Measurements from ENCODE around the gene ARHGEF5.
"Not testable (repeated sequence)": the region's sequence is repeated elsewhere in the genome, so short reads cannot be mapped to it uniquely, and the experiment has no call there.

Gene ARHGEF5

GRCh38 chr7:144384555-144385245 is 29.5 kb downstream of the ARHGEF5 start:
- peak; percentile 50 for DNase-seq

DNA sequence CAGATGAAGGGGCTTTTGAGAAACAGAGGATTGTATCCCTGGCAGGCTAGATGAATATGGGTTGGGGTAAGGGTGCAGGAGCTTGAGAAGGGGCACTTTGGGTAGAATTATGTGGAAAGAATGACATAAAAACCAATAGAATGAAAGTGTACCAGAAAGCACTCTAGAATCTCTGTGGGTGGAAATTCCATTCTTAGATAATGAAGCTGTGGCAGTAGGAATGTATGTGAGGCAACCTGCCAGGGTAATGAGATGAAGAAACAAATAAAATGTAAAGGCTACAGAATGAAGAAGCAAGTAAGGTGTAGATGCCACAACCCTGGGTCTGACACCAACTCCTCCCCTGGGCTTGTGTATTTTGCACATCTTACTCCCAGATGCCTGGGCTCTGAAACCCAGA is 31.5 kb downstream of the ARHGEF5 start:
- no peak for DNase-seq

- DNase-seq, result no peak
These were observed 33.7 kb downstream of the ARHGEF5 start for GRCh38 chr7:144388950-144389349.

DNA sequence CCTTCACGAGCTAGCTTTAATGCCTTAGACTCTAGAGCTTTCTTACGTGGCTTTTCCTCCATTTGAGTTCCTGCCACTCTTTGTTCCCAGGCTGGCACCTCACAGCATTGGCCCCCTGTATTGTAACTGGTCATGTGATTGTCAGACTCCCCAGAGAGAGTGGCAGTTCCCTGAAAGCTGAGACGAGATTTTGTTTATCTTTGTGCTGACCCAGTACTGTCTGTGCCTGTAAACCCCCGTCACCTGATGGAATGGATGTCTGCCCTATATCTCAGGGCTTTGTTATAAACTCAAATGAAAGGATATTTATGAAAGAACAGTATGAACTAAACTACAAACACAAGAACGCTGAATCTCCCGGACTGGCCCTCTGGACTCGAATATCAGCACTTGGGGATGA is 35.3 kb downstream of the ARHGEF5 start:
- no peak for DNase-seq

DNA sequence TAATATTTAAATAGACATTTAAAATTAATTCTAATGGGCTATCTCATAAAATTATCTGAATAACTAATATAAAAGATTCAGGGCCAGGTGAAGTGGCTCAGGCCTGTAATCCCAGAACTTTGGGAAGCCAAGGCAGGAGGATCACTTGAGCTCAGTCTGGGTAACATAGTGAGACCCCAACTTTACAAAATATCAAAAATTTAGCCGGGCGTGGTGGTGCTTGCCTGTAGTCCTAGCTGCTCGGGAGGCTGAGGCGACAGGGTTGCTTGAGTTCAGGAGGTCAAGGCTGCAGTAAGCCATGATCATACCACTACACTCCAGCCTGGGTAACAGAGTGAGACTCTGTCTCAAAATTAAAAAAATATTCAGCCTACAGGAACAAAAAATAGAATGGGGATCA is 35.8 kb downstream of the ARHGEF5 start:
- no peak for DNase-seq

GRCh38 chr7:144391823-144392255 is 36.6 kb downstream of the ARHGEF5 start:
- DNase-seq, result peak; percentile 61

- DNase-seq, result no peak
These were observed 41.9 kb downstream of the ARHGEF5 start for GRCh38 chr7:144397086-144397485.

- DNase-seq, result no peak
These were observed 43.1 kb downstream of the ARHGEF5 start for GRCh38 chr7:144398291-144398690.

GRCh38 chr7:144398911-144399310 is 43.7 kb downstream of the ARHGEF5 start:
- DNase-seq, result no peak

GRCh38 chr7:144399946-144400345 is 44.7 kb downstream of the ARHGEF5 start:
- DNase-seq, result no peak

DNA sequence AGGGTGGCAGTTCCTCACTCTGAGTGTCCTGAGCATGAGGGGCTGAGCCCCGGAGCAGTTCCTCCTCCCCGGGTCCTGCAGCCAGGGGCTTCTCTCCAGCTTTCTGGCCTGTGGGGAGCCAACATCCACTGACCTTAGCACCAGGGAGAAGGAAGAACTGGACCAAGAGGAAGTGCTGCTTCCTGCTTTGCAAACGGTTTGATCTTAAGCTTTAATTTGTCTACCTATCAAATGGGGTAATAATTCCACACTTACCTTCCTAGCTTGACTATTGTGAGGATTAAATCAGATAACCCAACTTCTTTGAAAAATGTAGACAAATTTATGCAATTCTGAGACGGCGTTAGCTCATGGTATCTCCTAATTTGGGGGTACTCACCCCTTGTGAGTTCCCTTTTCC is 46.3 kb downstream of the ARHGEF5 start:
- DNase-seq, result no peak

DNA sequence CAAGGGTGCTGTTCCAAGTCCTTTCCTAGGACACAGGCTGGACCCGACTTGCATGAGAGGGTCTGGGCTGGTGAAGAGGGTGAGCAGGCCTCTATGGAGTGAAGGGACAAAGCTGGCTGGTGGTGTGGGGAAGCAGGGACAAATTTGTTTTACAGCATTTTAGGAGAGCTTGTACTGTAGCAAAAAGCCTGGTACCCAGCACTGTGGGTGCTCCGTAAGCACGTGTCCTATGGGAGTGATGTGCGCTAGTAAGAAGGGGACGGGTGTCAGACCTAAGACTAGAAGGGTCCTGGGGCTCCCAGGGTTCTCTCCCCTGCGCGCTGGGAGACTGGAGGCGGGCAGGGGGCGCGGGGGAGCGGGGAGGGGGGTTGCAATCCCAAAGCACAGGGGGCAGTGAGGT is 47.9 kb downstream of the ARHGEF5 start:
- DNase-seq, result no peak

DNA sequence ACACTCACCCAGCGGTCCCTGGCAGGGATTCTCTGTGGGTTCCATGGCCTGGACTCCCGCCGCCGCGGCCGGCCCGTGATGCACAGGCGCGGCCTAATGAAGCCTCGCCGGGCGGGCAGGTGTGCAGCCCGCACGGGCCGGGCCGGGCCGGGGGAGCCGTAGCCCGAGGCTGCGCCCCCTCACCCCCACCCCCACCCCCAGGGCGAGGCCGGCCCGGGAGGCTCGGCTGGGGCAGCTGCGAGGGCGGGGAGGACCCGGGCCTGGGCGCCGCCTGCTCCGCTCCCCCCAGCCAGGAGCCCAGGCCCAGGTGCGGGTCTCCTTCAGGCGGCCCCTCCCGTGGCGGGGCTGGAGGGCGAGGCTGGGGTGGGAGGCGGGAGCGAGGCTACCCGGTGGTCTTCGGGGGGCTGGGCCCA is 48.5 kb downstream of the ARHGEF5 start, which contains the start of gene NOBOX:
NOBOX (minus strand) TSS at position 45 of the 413 bp plus-strand sequence.
- DNase-seq, result no peak

DNA sequence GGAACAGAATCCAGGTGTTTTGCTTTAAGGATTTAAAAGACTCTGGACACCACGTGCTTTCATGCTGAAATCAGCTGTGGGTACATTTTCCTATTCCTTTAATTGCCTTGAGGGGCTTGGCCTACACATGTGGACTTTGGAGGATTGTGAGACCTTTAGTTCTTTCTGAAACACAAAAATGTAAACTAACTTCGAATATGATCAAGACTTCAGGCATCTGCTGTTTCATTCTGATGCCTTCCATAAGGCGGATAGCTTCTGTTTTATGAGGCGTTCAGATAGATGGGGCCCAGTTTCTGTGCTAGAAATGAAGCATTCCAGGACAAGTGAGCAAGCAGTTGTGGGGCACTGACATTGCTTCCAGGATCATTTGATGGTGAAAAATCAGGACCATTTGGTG is 49.7 kb downstream of the ARHGEF5 start:
- no peak for DNase-seq

DNA sequence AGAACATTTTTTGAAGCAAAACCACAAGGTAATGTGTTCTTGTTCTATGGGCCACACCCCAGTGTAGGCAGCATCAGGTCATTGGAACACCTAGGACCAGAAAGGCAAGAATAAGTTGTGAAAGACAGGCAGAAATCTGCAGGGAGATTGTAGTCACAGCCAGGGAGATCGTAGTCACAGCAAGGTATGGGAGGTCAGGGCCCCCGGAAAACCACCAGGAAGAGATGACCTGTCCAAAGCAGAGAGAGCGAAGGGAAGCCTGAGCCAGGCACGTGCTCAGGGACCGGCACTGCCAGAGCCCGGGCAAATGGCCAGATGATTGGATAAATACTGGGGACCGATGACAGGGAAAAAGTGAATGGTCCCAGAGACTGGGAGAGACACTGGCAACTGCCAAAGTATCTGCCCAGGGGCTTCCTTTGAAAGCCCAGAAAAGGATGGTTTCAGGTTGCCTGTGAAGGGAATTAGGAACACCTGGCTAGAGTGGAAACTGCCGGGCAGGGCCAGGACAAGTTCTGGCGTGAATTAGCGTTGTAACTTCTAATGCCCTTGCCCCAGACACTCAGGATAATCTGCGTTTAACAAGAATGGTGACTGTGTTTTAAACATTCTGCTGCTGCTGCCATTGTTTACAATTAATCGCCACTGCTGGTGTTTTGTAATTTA is 52.2 kb downstream of the ARHGEF5 start:
- no peak for DNase-seq

GRCh38 chr7:144408121-144408520 is 52.9 kb downstream of the ARHGEF5 start:
- DNase-seq, result no peak

DNA sequence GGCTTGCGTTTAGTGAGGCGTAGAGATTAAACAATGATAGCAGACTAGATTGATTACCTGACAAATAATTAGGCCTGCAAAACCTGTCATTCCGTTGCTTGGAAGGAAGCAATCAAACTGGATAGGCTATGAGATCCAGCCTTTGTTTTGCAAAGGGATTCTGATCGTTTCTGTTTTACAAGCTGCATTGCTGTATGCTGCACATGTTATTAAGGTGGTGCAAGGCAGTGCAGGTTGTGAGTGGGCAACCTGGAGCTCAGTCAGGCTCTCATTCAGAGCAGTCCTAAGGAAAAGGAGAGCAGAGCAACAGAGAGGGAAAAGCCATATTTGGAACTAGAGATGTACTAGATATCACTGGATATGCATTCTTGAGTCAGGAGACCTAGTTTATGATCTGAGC is 55.2 kb downstream of the ARHGEF5 start:
- DNase-seq, result no peak

DNA sequence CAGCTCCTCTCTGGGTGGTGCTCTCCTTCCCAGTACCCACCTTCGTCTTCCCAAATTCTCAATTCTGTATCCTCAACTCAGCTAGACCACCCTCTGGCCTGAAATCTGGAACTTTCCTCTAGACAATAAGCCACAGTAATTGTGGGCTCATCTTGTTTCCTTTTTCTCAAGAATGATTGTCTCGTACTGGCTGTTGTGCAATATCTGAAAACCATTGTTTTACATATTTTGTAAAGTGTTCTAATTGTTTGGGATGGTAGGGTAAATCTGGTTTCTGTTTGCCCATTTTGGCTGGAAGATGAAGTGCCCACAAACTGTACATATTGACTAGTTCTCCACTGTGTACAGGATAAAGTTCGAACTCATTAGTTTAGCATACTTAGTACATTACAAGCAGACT is 59.6 kb downstream of the ARHGEF5 start:
- no peak for DNase-seq

GRCh38 chr7:144415858-144416257 is 60.7 kb downstream of the ARHGEF5 start:
- no peak for DNase-seq

DNA sequence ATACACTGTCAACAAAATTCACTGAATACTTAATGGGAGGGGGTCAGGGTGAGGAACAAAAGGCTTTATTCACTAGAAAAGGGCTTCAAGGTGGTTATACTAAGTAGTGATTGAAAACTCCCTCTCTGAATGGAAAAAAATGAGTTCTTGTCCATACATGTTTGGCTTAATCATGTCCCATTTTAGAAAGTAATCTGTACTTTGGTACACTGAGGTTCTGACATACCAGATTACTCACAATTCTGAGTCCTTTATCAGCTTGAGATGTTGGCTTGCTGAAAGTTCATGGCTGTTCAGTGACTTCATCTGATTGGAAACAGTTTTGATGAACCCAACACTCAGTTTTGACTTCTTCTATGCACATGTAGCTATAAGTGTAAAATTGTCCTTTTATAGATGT is 61.1 kb downstream of the ARHGEF5 start:
- DNase-seq, result no peak

GRCh38 chr7:144418931-144419330 is 63.7 kb downstream of the ARHGEF5 start:
- DNase-seq, result not testable (repeated sequence)

DNA sequence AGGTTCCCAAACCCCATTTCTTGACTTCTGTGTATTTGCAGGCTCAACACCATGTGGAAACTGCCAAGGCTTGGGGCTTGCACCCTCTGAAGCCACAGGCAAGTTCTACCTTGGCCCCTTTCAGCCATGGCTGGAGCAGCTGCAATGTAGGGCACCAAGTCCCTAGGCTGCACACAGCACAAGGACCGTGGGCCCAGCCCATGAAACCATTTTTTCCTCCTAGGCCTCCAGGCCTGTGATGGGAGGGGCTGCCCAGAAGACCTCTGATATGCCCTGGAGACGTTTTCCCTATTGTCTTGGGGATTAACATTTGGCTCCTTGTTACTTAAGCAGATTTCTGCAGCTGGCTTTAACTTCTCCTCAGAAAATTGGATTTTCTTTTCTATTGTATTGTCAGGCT is 72.3 kb downstream of the ARHGEF5 start:
- DNase-seq, result not testable (repeated sequence)

DNA sequence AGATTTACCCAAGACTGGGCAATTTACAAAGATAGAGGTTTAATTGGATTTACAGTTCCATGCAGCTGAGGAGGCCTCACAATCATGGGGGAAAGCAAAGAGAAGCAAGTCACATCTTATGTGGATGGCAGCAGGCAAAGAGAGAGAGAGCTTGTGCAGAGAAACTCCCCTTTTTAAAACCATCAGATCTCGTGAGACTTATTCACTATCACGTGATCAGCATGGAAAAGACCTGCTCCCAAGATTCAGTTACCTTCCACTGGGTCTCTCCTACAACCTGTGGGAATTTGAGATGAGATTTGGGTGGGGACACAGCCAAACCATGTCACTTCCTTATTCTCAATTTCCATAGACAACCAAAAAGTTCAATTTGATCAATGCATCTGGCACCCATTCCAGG is 73.2 kb downstream of the ARHGEF5 start:
- DNase-seq, result no peak

Measured in activated CD4-positive, alpha-beta T cell treated with anti-CD3 and anti-CD28 coated beads, Interleukin-10, Interleukin-2, amounts not matched to agents 100 ng/mL and 50 ng/mL, durations not matched to agents 16 hours and 8 hours (primary cell).